ENCODE data around the gene C2CD3.
"Not testable (repeated sequence)": the region's sequence is repeated elsewhere in the genome, so short reads cannot be mapped to it uniquely, and the experiment has no call there.

The C2CD3 gene

GRCh38 chr11:74141241-74141695 lies 29.5 kb downstream of the C2CD3 start:
- DNase-seq: no peak
- Mint-ChIP-seq H3K4me3 (no peak overlapping the region), H3K9me3 (no peaks in the 10 kb centered on the region), H3K4me1 (peaks cover 2 to 5% of the 10 kb centered on the region in 2 donors), H3K27me3 (no peaks in the 10 kb centered on the region), H3K36me3 (peaks cover 14 to 33% of the 10 kb centered on the region in 2 donors), H3K27ac (no peak overlapping the region)
- no peak for ATAC-seq (replicated peaks)

- DNase-seq; H3K4me3 Mint-ChIP-seq; H3K9me3 Mint-ChIP-seq; ATAC-seq (replicated peaks); H3K27me3 Mint-ChIP-seq; H3K27ac Mint-ChIP-seq; H3K4me1 Mint-ChIP-seq: not testable (repeated sequence)
- H3K36me3 Mint-ChIP-seq: peaks cover 8 to 30% of the 10 kb centered on the region in 2 donors
Observed at GRCh38 chr11:74139919-74140431, 30.8 kb downstream of the C2CD3 start.

GRCh38 chr11:74139151-74139918 lies 31.5 kb downstream of the C2CD3 start:
- Mint-ChIP-seq H3K9me3 (no peaks in the 10 kb centered on the region), H3K36me3 (peaks cover 10 to 30% of the 10 kb centered on the region in 2 donors), H3K4me1 (peaks cover 2 to 5% of the 10 kb centered on the region in 2 donors), H3K27ac (no peak overlapping the region), H3K4me3 (no peak overlapping the region), H3K27me3 (no peaks in the 10 kb centered on the region)
- ATAC-seq (replicated peaks) (no peak), DNase-seq (no peak)

- Mint-ChIP-seq H3K9me3 (no peaks in the 10 kb centered on the region), H3K27me3 (no peaks in the 10 kb centered on the region), H3K27ac (no peak overlapping the region), H3K4me3 (no peak overlapping the region), H3K36me3 (peaks cover 10 to 30% of the 10 kb centered on the region in 2 donors), H3K4me1 (peaks cover 2 to 5% of the 10 kb centered on the region in 2 donors)
- ATAC-seq (replicated peaks) (no peak), DNase-seq (no peak)
Observed at GRCh38 chr11:74138572-74138971, 32.2 kb downstream of the C2CD3 start.

- Mint-ChIP-seq H3K9me3 (no peaks in the 10 kb centered on the region), H3K4me1 (peaks cover 2 to 5% of the 10 kb centered on the region in 2 donors), H3K27me3 (no peaks in the 10 kb centered on the region), H3K27ac (no peak overlapping the region), H3K36me3 (peaks cover 14 to 31% of the 10 kb centered on the region in 2 donors), H3K4me3 (no peak overlapping the region)
- ATAC-seq (replicated peaks): no peak
- no peak for DNase-seq
Observed at GRCh38 chr11:74138021-74138420, 32.8 kb downstream of the C2CD3 start.

- ATAC-seq (replicated peaks): no peak
- Mint-ChIP-seq H3K9me3 (no peaks in the 10 kb centered on the region), H3K4me1 (no peaks in the 10 kb centered on the region), H3K36me3 (peaks cover 27 to 54% of the 10 kb centered on the region in 2 donors), H3K4me3 (no peak overlapping the region), H3K27ac (no peak overlapping the region), H3K27me3 (no peaks in the 10 kb centered on the region)
- no peak for DNase-seq
Observed at GRCh38 chr11:74135127-74135840, 35.5 kb downstream of the C2CD3 start.

- no peak for DNase-seq
- no peaks in the 10 kb centered on the region for H3K4me1 Mint-ChIP-seq
- no peaks in the 10 kb centered on the region for H3K27me3 Mint-ChIP-seq
- peaks cover 30 to 53% of the 10 kb centered on the region in 2 donors for H3K36me3 Mint-ChIP-seq
- H3K27ac Mint-ChIP-seq: no peak overlapping the region
- H3K9me3 Mint-ChIP-seq: no peaks in the 10 kb centered on the region
- no peak for ATAC-seq (replicated peaks)
- H3K4me3 Mint-ChIP-seq: no peak overlapping the region
Observed at GRCh38 chr11:74134661-74135060, 36.1 kb downstream of the C2CD3 start.

GRCh38 chr11:74133436-74133835 lies 37.4 kb downstream of the C2CD3 start:
- Mint-ChIP-seq H3K9me3 (no peaks in the 10 kb centered on the region), H3K4me3 (no peak overlapping the region), H3K4me1 (no peaks in the 10 kb centered on the region), H3K27ac (no peak overlapping the region), H3K27me3 (no peaks in the 10 kb centered on the region), H3K36me3 (peaks cover 28 to 45% of the 10 kb centered on the region in 2 donors)
- ATAC-seq (replicated peaks) (no peak), DNase-seq (no peak)

DNA sequence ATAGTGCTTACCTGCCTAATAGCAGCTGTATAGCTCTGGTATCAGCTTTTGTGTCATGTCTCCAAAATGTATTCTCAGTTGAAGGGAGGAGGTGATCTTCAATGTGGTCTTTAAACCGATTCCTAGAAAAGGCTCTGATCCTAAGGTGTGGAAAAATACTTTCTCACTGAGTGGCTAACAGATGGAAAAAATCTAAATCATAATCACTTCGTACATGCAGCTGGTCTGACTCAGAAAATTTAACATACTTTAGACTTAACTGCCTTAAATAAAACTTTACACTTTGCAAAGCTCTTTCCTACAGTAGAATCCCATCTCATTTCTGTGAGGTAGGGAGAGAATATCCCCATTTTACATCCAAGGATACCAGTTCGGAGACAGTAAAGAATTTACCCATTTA lies 38.0 kb downstream of the C2CD3 start:
- no peaks in the 10 kb centered on the region for H3K9me3 Mint-ChIP-seq
- no peak overlapping the region for H3K4me3 Mint-ChIP-seq
- ATAC-seq (replicated peaks): no peak
- DNase-seq: no peak
- no peak overlapping the region for H3K27ac Mint-ChIP-seq
- H3K36me3 Mint-ChIP-seq: peaks cover 28 to 39% of the 10 kb centered on the region in 2 donors
- H3K4me1 Mint-ChIP-seq: no peaks in the 10 kb centered on the region
- H3K27me3 Mint-ChIP-seq: no peaks in the 10 kb centered on the region

GRCh38 chr11:74129121-74129520 lies 41.7 kb downstream of the C2CD3 start:
- not testable (repeated sequence) for H3K27me3 Mint-ChIP-seq; ATAC-seq (replicated peaks); H3K4me3 Mint-ChIP-seq; DNase-seq; H3K4me1 Mint-ChIP-seq; H3K9me3 Mint-ChIP-seq; H3K27ac Mint-ChIP-seq
- H3K36me3 Mint-ChIP-seq: peaks cover 24 to 32% of the 10 kb centered on the region in 2 donors

DNA sequence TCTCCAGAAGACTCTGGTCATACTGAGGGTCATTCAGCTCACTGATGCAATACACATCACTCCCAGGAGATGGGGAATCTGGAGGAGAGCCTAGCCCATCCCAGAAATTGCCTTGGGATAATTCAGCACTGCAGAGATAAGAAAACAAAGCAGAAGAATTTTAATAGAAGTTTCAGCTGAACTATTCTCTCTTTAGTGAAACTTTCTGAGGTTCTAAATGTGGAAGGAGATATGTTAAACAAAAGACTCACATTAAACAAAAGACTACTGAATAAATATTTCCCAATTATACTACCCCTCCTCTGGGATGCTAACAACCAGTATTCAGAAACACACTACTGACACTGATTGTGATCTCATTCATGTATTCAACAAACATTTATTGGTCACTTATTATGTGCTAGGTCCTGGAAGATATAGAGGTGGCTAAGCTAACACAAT lies 47.8 kb downstream of the C2CD3 start:
- ATAC-seq (replicated peaks) (no peak), DNase-seq (no peak)
- Mint-ChIP-seq H3K27me3 (no peaks in the 10 kb centered on the region), H3K9me3 (peaks cover 2 to 4% of the 10 kb centered on the region in 2 donors), H3K27ac (no peak overlapping the region), H3K4me3 (no peak overlapping the region), H3K36me3 (peaks cover 20 to 25% of the 10 kb centered on the region in 2 donors), H3K4me1 (no peaks in the 10 kb centered on the region)

GRCh38 chr11:74121804-74122203 lies 49.0 kb downstream of the C2CD3 start:
- no peaks in the 10 kb centered on the region for H3K27me3 Mint-ChIP-seq
- H3K36me3 Mint-ChIP-seq: peaks cover 27 to 28% of the 10 kb centered on the region in 2 donors
- H3K4me1 Mint-ChIP-seq: no peaks in the 10 kb centered on the region
- DNase-seq (no peak), ATAC-seq (replicated peaks) (no peak)
- H3K27ac Mint-ChIP-seq: no peak overlapping the region
- peaks cover 2 to 4% of the 10 kb centered on the region in 2 donors for H3K9me3 Mint-ChIP-seq
- H3K4me3 Mint-ChIP-seq: no peak overlapping the region

DNA sequence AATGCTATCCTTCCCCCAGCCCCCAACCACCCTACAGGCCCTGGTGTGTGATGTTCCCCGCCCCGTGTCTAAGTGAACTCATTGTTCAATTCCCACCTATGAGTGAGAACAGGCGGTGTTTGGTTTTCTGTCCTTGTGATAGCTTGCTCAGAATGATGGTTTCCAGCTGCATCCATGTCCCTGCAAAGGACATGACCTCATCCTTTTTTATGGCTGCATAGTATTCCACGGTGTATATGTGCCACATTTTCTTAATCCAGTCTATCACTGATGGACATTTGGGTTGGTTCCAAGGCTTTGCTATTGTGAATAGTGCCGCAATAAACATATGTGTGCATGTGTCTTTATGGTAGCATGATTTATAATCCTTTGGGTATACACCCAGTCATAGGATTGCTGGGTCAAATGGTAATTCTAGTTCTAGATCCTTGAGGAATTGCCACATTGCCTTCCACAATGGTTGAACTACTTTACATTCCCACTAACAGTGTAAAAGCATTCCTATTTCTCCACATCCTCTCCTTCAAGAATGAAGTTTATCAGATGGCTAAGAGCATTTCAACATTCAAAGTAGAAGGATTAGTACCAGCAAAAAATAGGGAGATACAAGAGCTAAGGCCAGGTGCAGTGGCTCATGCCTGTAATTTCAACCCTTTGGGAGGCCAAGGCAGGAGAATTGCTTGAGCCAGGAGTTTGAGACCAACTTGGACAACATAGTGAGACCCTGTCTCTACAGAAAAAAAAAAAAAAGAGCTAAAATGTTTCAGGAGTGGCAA lies 50.4 kb downstream of the C2CD3 start:
- not testable (repeated sequence) for DNase-seq; ATAC-seq (replicated peaks); H3K9me3 Mint-ChIP-seq; H3K4me3 Mint-ChIP-seq; H3K27me3 Mint-ChIP-seq; H3K4me1 Mint-ChIP-seq; H3K27ac Mint-ChIP-seq
- peaks cover 35 to 39% of the 10 kb centered on the region in 2 donors for H3K36me3 Mint-ChIP-seq

DNA sequence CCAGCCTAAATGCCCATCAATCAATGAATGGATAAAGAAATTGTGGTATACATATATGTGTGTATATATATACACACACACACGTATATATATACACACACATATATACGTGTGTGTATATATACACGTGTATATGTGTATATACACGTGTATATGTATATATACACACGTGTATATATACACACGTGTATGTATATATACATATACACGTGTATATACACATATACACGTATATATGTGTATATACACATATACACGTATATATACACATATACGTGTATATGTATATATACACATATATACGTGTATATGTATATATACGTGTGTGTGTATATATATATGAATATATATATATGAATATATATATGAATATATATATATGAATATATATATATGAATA lies 54.1 kb downstream of the C2CD3 start:
- H3K9me3 Mint-ChIP-seq: peaks cover 5 to 11% of the 10 kb centered on the region in 2 donors
- H3K36me3 Mint-ChIP-seq: peaks cover 58 to 64% of the 10 kb centered on the region in 2 donors
- no peak overlapping the region for H3K27ac Mint-ChIP-seq
- ATAC-seq (replicated peaks) (no peak), DNase-seq (no peak)
- H3K27me3 Mint-ChIP-seq: no peaks in the 10 kb centered on the region
- H3K4me1 Mint-ChIP-seq: no peaks in the 10 kb centered on the region
- no peak overlapping the region for H3K4me3 Mint-ChIP-seq

Data from stimulated activated naive B cell treated with anti-CD40 and anti-IgM and Interleukin-4, amounts not matched to agents 10 μg/mL and 1 μg/mL and 100 μg/mL, for 72 hours (primary cell).